NB4 (cell line): ENCODE data around the gene HSD17B2.

ENCODE experiments used
- DNase-seq: peaks from one replicate; pipeline ENCODE4 v3.0.0; 2010; ENCODE audit warnings: low read depth
- H3K4me3 ChIP-seq: one replicate; pipeline ENCODE4 v1.5.1; 2011; ENCODE audit warnings: mild to moderate bottlenecking, low read depth, low read length, moderate library complexity
- CTCF ChIP-seq: IDR thresholded peaks from one replicate; pipeline ENCODE4 v1.5.1; 2012; ENCODE audit warnings: low read depth, low read length
- MAX ChIP-seq: IDR thresholded peaks from 2 replicates; pipeline ENCODE4 v1.6.1; 2011; ENCODE audit warnings: low read depth, low read length
- MYC ChIP-seq: IDR thresholded peaks from 2 replicates; pipeline ENCODE4 v1.6.1; 2011; ENCODE audit warnings: low read depth, low read length
- POLR2A ChIP-seq: IDR thresholded peaks from 2 replicates; pipeline ENCODE4 v1.6.1; 2011; ENCODE audit warnings: mild to moderate bottlenecking; ENCODE audit not compliant: insufficient read length; ENCODE audit errors: extremely low read depth

HSD17B2 gene

GRCh38 chr16:82024316-82024715 is 10.7 kb upstream of the HSD17B2 start:
- no peak for DNase-seq
- TF ChIP-seq MYC (no peak), MAX (no peak), POLR2A (no peak), CTCF (no peak)
- H3K4me3 ChIP-seq = no peak overlapping the region

- no peak overlapping the region for H3K4me3 ChIP-seq
- no peak for DNase-seq
- TF ChIP-seq CTCF = no peak
- no peak for TF ChIP-seq POLR2A
- no peak for TF ChIP-seq MAX
- no peak for TF ChIP-seq MYC
Observed at GRCh38 chr16:82024883-82025282, 10.2 kb upstream of the HSD17B2 start.

GRCh38 chr16:82027629-82028064 is 7.4 kb upstream of the HSD17B2 start:
- TF ChIP-seq CTCF (no peak), POLR2A (no peak), MAX (no peak), MYC (no peak)
- no peak for DNase-seq
- H3K4me3 ChIP-seq = no peak overlapping the region

- H3K4me3 ChIP-seq = no peak overlapping the region
- TF ChIP-seq CTCF (peak; percentile 65), MAX (no peak)
- DNase-seq = peak; percentile 59
Observed at GRCh38 chr16:82031116-82032084, 3.7 kb upstream of the HSD17B2 start.

- TF ChIP-seq POLR2A (no peak), MAX (no peak), CTCF (no peak), MYC (no peak)
Observed at GRCh38 chr16:82033006-82033405, 2.0 kb upstream of the HSD17B2 start.

More at GRCh38 chr16:82033006-82033405, 2.0 kb upstream of the HSD17B2 start:
- no peak overlapping the region for H3K4me3 ChIP-seq
- no peak for DNase-seq
